ENCODE measurements around the gene IGSF3. TPM values are rescaled to one million over a fixed set of nuclear protein-coding genes. Genes with fewer than 3 reads are reported as not detected.

The IGSF3 gene
- total RNA-seq, 2 donors from 2014 or later = 3.3 to 4.9 TPM

DNA sequence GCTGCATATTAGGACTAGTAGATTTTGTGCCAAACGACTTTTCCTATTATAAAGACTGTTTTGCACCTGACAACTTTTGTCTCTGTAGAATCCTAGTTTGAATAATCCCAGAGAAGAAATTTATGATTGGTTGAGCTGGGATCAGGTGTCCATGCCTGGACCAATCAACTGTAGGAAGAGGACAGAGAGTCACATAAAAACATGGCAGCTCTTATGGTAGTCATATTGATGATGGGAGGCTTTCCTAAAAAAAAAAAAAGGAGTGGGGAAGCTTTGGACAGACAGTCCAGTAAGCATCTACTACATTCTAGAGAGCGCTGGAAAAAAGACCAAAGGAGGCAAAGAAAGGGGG lies 30.7 kb upstream of the IGSF3 start:
- no peak overlapping the region for H3K4me3 Mint-ChIP-seq

DNA sequence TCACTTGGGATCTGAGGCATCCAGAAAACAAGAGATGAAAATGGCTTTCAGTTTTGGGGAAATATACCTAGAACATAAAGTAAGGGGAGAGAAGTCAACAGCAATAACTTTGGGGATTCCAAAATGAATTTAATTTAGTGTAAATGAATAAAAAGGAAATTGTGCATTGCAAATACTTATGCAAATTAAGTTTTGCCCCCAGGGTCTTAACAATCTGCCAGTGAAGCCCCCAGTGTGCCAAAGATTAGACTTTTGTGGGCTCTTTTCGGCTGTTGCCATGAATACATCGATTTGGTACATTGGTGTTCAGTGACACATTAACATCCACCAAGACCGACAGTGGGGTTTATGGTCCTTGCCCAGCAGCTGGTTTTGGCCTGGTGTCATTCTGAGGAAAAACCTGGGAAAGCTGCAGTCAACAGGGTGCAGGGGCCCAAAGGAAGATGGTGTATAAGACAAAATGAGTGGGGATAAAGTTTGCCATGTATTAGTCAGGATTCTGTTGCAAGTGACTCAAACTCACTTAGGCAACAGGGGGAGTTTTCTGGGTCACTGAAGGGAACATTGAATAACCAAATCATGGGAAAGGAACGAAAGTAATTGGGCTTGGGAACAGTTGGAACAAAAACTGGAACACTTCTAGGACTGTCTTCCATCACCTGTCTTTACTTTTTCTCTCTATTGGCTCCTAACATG lies 30.2 kb upstream of the IGSF3 start:
- Mint-ChIP-seq H3K27ac (no peak overlapping the region), H3K36me3 (ENCODE audit: insufficient read depth in 2 of 2) (no peaks in the 10 kb centered on the region), H3K4me3 (no peak overlapping the region), H3K4me1 (ENCODE audit: low read depth) (no peaks in the 10 kb centered on the region), H3K27me3 (ENCODE audit: low read depth) (no peaks in the 10 kb centered on the region), H3K9me3 (peaks cover 0 to 2% of the 10 kb centered on the region in 2 donors)
- no peak for DNase-seq
- no peak for ATAC-seq (replicated peaks in 1 of 2)

More for the DNA sequence above, 30.7 kb upstream of the IGSF3 start:
- Mint-ChIP-seq H3K27ac (no peak overlapping the region), H3K4me1 (ENCODE audit: low read depth) (no peaks in the 10 kb centered on the region), H3K36me3 (ENCODE audit: insufficient read depth in 2 of 2) (no peaks in the 10 kb centered on the region), H3K9me3 (peaks cover 2 to 4% of the 10 kb centered on the region in 2 donors), H3K27me3 (ENCODE audit: low read depth) (no peaks in the 10 kb centered on the region)
- no peak for DNase-seq
- no peak for ATAC-seq (replicated peaks in 1 of 2)

- Mint-ChIP-seq H3K4me3 (no peak overlapping the region), H3K9me3 (peaks cover 0 to 2% of the 10 kb centered on the region in 2 donors), H3K36me3 (ENCODE audit: insufficient read depth in 2 of 2) (no peaks in the 10 kb centered on the region), H3K27me3 (ENCODE audit: low read depth) (peaks cover 6% of the 10 kb centered on the region), H3K4me1 (ENCODE audit: low read depth) (no peaks in the 10 kb centered on the region), H3K27ac (no peak overlapping the region)
- DNase-seq (no peak), ATAC-seq (replicated peaks in 1 of 2) (no peak)
Observed at GRCh38 chr1:116694524-116694923, 27.0 kb upstream of the IGSF3 start.

- no peak for ATAC-seq (replicated peaks in 1 of 2)
- no peak overlapping the region for H3K27ac Mint-ChIP-seq
- H3K36me3 Mint-ChIP-seq (ENCODE audit: insufficient read depth in 2 of 2) = no peaks in the 10 kb centered on the region
- no peak for DNase-seq
- no peak overlapping the region for H3K4me3 Mint-ChIP-seq
- peaks cover 6% of the 10 kb centered on the region for H3K27me3 Mint-ChIP-seq (ENCODE audit: low read depth)
- no peaks in the 10 kb centered on the region for H3K9me3 Mint-ChIP-seq
- H3K4me1 Mint-ChIP-seq (ENCODE audit: low read depth) = no peaks in the 10 kb centered on the region
Observed at GRCh38 chr1:116693759-116694480, 26.4 kb upstream of the IGSF3 start.

DNA sequence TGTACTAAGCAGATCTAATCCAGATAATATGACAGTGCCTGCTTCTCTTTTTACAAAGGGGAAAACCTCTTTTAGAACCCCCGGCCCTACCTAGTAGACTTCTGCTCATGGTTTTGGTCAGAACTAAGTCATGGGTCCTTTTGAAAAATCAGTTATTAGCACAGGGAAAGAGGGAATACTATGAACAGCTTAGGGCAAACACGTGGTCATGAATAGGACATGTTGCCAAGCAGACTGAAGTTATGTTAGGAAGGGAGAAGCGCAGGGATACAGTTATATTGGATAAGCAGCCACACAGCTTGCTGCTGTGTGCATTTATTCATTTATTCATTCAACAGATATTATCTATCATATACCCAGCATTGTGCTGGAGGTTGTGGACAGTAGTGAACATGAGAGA lies 25.3 kb upstream of the IGSF3 start:
- Mint-ChIP-seq H3K27me3 (ENCODE audit: low read depth) (peaks cover 6% of the 10 kb centered on the region), H3K4me1 (ENCODE audit: low read depth) (peaks cover 1% of the 10 kb centered on the region), H3K36me3 (ENCODE audit: insufficient read depth in 2 of 2) (no peaks in the 10 kb centered on the region), H3K4me3 (no peak overlapping the region), H3K9me3 (no peaks in the 10 kb centered on the region), H3K27ac (no peak overlapping the region)
- ATAC-seq (replicated peaks in 1 of 2) (no peak), DNase-seq (no peak)

DNA sequence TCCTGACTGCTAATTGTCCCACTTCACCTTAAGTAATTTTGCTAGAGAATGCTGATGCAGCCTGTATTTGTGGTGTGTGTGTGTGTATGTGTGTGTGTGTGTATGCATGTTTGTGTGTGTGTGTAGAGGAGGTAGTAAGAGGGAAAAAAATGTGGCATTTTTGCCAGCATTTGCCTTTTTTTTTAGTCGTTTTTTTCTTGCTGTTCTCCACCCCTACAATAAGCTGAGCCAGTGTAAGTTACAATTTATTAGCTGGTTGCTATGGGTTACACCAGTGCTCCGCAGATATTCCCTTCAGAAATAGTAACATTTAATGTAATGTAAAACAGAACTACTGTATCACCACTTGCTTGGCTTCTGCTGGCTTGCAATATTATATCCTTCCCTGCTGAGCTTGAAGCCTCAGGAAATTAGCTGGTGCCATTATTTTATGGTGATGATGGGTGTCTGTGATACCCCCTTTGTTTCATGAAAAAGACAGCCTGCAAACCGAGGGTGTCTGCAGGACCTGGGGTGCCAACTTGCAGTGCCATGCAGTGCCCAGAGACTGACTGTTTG lies 23.4 kb upstream of the IGSF3 start:
- H3K4me1 Mint-ChIP-seq (ENCODE audit: low read depth) = peaks cover 8% of the 10 kb centered on the region
- ATAC-seq (replicated peaks in 1 of 2) = no peak

DNA sequence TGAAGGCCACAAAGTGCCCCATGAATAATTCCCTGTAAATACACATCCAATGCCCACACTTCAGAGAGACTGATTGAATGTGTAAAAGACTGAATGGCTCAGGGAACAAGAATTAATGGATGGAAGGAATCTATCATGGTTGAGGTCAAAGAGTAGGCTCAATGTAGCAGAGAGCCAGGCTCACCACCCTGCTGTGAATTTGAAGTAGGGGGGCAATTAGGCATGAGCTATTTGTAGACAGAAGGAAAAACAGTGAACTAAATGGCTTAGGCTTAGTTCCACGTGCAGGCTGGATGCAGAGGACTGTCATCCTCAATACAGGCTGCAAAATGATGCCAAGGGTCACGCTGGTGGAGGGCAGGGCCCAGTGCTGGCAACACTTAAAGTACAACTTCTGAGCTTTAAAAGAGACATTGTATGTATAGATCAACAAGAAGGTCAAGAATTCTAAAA lies 22.9 kb upstream of the IGSF3 start:
- peaks cover 6% of the 10 kb centered on the region for H3K27me3 Mint-ChIP-seq (ENCODE audit: low read depth)
- ATAC-seq (replicated peaks in 1 of 2) = no peak
- H3K9me3 Mint-ChIP-seq = no peaks in the 10 kb centered on the region
- no peaks in the 10 kb centered on the region for H3K36me3 Mint-ChIP-seq (ENCODE audit: insufficient read depth in 2 of 2)
- peaks cover 8% of the 10 kb centered on the region for H3K4me1 Mint-ChIP-seq (ENCODE audit: low read depth)
- no peak for DNase-seq
- H3K4me3 Mint-ChIP-seq = no peak overlapping the region
- no peak overlapping the region for H3K27ac Mint-ChIP-seq

More for the DNA sequence above, 23.4 kb upstream of the IGSF3 start:
- H3K27me3 Mint-ChIP-seq (ENCODE audit: low read depth) = peaks cover 6% of the 10 kb centered on the region
- no peak for DNase-seq
- no peak overlapping the region for H3K4me3 Mint-ChIP-seq
- H3K9me3 Mint-ChIP-seq = no peaks in the 10 kb centered on the region
- no peaks in the 10 kb centered on the region for H3K36me3 Mint-ChIP-seq (ENCODE audit: insufficient read depth in 2 of 2)
- H3K27ac Mint-ChIP-seq = no peak overlapping the region

DNA sequence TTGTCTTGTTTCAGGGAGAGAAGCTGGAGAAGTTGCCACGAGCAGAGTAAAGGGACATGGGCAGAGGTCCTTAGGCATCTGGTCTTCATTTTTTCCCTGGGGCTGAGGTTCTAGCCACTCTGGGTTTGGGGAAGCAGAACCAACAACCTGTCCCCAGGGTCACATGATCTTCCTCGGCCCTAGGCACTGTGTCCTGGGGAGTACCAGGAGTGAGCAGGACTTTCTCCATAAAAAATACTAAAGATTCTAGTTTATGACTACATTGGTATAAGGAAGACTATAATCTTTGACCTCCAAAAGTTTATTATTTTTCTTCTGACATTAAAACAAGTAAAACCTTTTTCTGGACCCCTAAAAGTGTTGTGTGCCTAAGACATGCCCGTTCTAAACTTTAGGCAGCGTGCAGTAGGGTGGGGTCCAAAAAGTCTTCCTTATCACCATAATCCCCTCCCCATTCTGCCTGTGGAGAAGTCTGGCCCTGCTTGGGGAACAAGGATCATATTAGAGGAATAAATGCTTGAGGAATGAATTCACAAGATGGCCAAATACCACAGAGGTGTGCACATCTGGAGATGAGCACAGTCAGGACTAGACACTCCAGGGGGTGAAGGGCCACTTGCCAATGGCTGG lies 19.3 kb upstream of the IGSF3 start:
- H3K4me1 Mint-ChIP-seq (ENCODE audit: low read depth) = peaks cover 8% of the 10 kb centered on the region
- H3K27me3 Mint-ChIP-seq (ENCODE audit: low read depth) = no peaks in the 10 kb centered on the region
- DNase-seq = no peak
- no peak overlapping the region for H3K27ac Mint-ChIP-seq
- no peak overlapping the region for H3K4me3 Mint-ChIP-seq
- H3K36me3 Mint-ChIP-seq (ENCODE audit: insufficient read depth in 2 of 2) = no peaks in the 10 kb centered on the region
- no peaks in the 10 kb centered on the region for H3K9me3 Mint-ChIP-seq
- no peak for ATAC-seq (replicated peaks in 1 of 2)

DNA sequence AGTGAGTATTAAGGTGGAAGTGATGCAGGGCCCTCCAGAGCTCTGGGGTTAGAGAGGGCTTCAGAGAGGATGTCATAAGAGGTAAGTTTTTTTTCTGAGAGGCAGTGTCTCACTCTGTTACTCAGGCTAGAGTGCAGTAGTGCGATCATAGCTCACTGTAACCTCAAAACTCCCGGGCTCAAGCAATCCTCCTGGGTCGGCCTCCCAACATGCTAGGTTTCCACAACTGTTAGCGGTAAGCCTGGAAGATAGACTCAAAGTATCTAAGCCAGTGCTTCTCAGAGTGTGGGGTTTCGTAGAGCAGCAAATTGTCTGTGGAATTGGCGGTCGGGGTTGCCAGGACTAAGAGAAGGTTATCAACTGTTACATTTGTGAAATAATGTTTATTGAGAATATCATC lies 18.6 kb upstream of the IGSF3 start:
- no peaks in the 10 kb centered on the region for H3K27me3 Mint-ChIP-seq (ENCODE audit: low read depth)
- no peaks in the 10 kb centered on the region for H3K36me3 Mint-ChIP-seq (ENCODE audit: insufficient read depth in 2 of 2)
- ATAC-seq (replicated peaks in 1 of 2) (no peak), DNase-seq (no peak)
- no peaks in the 10 kb centered on the region for H3K9me3 Mint-ChIP-seq
- H3K4me3 Mint-ChIP-seq = no peak overlapping the region
- peaks cover 8% of the 10 kb centered on the region for H3K4me1 Mint-ChIP-seq (ENCODE audit: low read depth)
- H3K27ac Mint-ChIP-seq = no peak overlapping the region

DNA sequence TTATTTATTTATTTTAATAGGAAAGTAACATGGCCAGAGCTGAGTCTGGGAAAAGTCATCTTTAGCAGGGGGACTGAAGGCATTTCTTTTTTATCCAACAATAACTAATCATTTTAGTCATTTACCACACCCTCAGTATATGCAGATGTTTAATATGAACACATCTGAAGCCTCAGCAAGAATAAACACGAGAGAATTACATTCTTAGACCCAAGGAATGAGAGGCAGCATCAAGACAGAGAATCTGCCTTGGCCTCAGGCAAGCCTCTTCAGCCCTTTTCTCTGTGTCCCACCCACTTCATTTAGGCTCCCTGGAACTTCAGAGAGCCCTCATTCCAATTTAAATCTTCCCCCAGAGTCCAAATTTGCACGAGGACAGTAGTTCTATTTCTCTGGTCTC lies 17.0 kb upstream of the IGSF3 start:
- ATAC-seq (replicated peaks in 1 of 2) (no peak), DNase-seq (no peak)
- H3K9me3 Mint-ChIP-seq = no peaks in the 10 kb centered on the region
- peaks cover 8% of the 10 kb centered on the region for H3K4me1 Mint-ChIP-seq (ENCODE audit: low read depth)
- no peak overlapping the region for H3K4me3 Mint-ChIP-seq
- H3K36me3 Mint-ChIP-seq (ENCODE audit: insufficient read depth in 2 of 2) = no peaks in the 10 kb centered on the region
- H3K27me3 Mint-ChIP-seq (ENCODE audit: low read depth) = peaks cover 8% of the 10 kb centered on the region
- H3K27ac Mint-ChIP-seq = no peak overlapping the region

DNA sequence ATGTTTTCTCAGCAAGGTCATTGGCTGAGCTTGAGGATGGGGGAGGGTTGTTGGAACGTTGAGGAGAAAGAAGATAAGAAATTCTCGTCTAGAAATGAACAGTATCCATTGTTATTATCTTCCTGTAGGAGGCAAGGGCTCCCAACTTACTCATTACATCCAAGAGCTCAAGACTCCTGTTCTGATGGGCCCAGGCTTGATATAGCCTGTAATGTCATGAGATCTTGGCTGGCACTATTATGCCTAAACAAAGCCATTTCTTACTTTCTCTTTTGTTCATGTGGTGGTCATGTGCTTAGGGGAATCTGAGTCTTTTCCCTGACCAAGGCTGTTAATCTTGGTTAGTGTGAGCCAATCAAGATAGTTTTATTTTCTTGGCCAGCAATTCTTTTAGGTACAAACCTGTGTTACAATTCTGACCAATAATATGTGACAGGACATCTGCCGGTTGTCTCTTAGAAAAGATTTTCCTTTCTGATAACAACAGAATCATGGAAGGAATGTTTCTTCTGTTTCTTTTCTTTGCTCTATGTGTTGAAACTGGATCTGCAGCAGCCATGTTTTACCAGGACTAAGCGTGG lies 15.2 kb upstream of the IGSF3 start:
- no peak overlapping the region for H3K4me3 Mint-ChIP-seq
- no peaks in the 10 kb centered on the region for H3K36me3 Mint-ChIP-seq (ENCODE audit: insufficient read depth in 2 of 2)
- no peak overlapping the region for H3K27ac Mint-ChIP-seq
- H3K4me1 Mint-ChIP-seq (ENCODE audit: low read depth) = peaks cover 5% of the 10 kb centered on the region
- peaks cover 13% of the 10 kb centered on the region for H3K27me3 Mint-ChIP-seq (ENCODE audit: low read depth)
- ATAC-seq (replicated peaks in 1 of 2) (no peak), DNase-seq (no peak)
- H3K9me3 Mint-ChIP-seq = no peaks in the 10 kb centered on the region

DNA sequence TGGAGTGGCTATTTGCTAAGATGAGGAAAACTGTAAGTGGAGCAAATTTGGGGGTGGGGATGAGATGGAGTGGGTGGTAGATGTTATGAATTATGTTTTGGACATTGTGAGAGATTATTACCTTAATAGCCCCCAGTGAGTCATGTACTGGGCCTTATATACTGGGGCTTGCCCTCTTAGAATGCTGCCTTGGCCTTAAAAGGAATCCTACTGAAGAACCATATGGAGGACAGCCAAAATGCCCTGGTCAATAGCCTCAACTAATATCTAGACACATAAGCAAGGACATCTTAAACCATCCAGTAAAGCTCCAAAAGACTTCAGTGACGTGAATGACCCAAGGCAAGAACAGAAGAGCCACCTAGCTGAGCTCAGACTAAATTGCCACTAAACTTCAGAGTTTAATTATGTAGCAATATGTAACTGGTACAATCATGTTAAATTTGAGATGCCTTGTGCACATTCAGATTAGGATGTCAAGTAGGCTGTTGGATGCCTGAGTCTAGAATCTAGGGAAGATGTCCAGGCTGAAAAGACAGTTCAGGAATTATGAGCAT lies 13.9 kb upstream of the IGSF3 start:
- Mint-ChIP-seq H3K4me3 (no peak overlapping the region), H3K36me3 (ENCODE audit: insufficient read depth in 2 of 2) (no peaks in the 10 kb centered on the region), H3K27ac (no peak overlapping the region), H3K9me3 (no peaks in the 10 kb centered on the region), H3K4me1 (ENCODE audit: low read depth) (no peaks in the 10 kb centered on the region), H3K27me3 (ENCODE audit: low read depth) (peaks cover 20% of the 10 kb centered on the region)
- DNase-seq (no peak), ATAC-seq (replicated peaks in 1 of 2) (no peak)

DNA sequence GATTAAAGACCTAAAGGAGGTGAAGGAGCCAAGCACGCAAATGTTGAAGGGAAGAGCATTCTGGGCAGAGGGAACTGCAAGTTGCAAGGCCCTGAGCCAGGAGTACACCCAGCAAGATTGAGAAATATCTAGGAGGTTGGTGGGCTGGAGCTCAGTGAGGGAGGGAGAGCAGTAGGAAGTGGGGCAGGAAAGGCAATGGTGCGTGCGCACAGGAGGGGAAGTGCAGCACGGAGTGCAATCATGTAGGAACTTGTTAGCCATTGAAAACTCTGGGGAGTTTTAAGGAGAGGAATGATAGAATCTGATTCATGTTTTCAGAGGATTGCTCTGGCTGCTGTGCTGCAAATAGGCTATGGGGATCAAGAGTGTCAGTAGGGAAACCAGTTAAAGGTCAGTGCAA lies 13.2 kb upstream of the IGSF3 start:
- no peaks in the 10 kb centered on the region for H3K9me3 Mint-ChIP-seq
- ATAC-seq (replicated peaks in 1 of 2) = no peak
- H3K27me3 Mint-ChIP-seq (ENCODE audit: low read depth) = peaks cover 20% of the 10 kb centered on the region
- H3K4me1 Mint-ChIP-seq (ENCODE audit: low read depth) = no peaks in the 10 kb centered on the region
- H3K27ac Mint-ChIP-seq = no peak overlapping the region
- H3K36me3 Mint-ChIP-seq (ENCODE audit: insufficient read depth in 2 of 2) = no peaks in the 10 kb centered on the region
- DNase-seq = no peak
- no peak overlapping the region for H3K4me3 Mint-ChIP-seq

All from activated T-cell treated with anti-CD3 and anti-CD28 coated beads, Interleukin-2, amount 50 U/mL, for 72 hours (primary cell).